HG02884 (cell line): ENCODE data around the gene ZNF280A.
"Not testable (repeated sequence)": the region's sequence is repeated elsewhere in the genome, so short reads cannot be mapped to it uniquely, and the experiment has no call there.

ENCODE experiments used
- ATAC-seq: cut with Tn5 transposase; IDR thresholded peaks from one replicate; pipeline ENCODE4 v1.9.1; 2021; ENCODE audit warnings: mild to moderate bottlenecking, moderate library complexity; ENCODE audit not compliant: unreplicated experiment

ZNF280A gene

GRCh38 chr22:22514431-22514830 lies 5.6 kb downstream of the ZNF280A start:
- ATAC-seq = not testable (repeated sequence)

GRCh38 chr22:22513619-22514018 lies 6.5 kb downstream of the ZNF280A start:
- no peak for ATAC-seq

GRCh38 chr22:22512951-22513350 lies 7.1 kb downstream of the ZNF280A start:
- no peak for ATAC-seq

- not testable (repeated sequence) for ATAC-seq
These were observed 9.2 kb downstream of the ZNF280A start for GRCh38 chr22:22510833-22511232.

- not testable (repeated sequence) for ATAC-seq
These were observed 10.2 kb downstream of the ZNF280A start for GRCh38 chr22:22509912-22510311.

- ATAC-seq = no peak
These were observed 11.5 kb downstream of the ZNF280A start, which contains the start of gene ZNF280B for GRCh38 chr22:22508274-22509176. TSS of gene ZNF280B (minus strand) at chr22:22508742. CDS start at chr22:22489398, 19,344 bp downstream.

- ATAC-seq = no peak
These were observed 12.3 kb downstream of the ZNF280A start for GRCh38 chr22:22507743-22508273.

- no peak for ATAC-seq
These were observed 13.3 kb downstream of the ZNF280A start for GRCh38 chr22:22506736-22507135.

- ATAC-seq = no peak
These were observed 21.8 kb downstream of the ZNF280A start for GRCh38 chr22:22498267-22498666.

- ATAC-seq = not testable (repeated sequence)
These were observed 28.5 kb downstream of the ZNF280A start for GRCh38 chr22:22491589-22491988.

- ATAC-seq = no peak
These were observed 31.3 kb downstream of the ZNF280A start for GRCh38 chr22:22488736-22489135.

GRCh38 chr22:22487869-22488597 lies 32.0 kb downstream of the ZNF280A start:
- ATAC-seq = no peak

GRCh38 chr22:22487059-22487458 lies 33.0 kb downstream of the ZNF280A start:
- ATAC-seq = no peak

- ATAC-seq = no peak
These were observed 33.8 kb downstream of the ZNF280A start for GRCh38 chr22:22486132-22486899.

- ATAC-seq = no peak
These were observed 34.5 kb downstream of the ZNF280A start for GRCh38 chr22:22485524-22485923.

- no peak for ATAC-seq
These were observed 36.0 kb downstream of the ZNF280A start for GRCh38 chr22:22484023-22484422.

- ATAC-seq = no peak
These were observed 39.1 kb downstream of the ZNF280A start for GRCh38 chr22:22480940-22481339.

GRCh38 chr22:22479999-22480532 lies 40.0 kb downstream of the ZNF280A start:
- no peak for ATAC-seq

- ATAC-seq = no peak
These were observed 41.0 kb downstream of the ZNF280A start for GRCh38 chr22:22479116-22479515.

- no peak for ATAC-seq
These were observed 41.6 kb downstream of the ZNF280A start for GRCh38 chr22:22478470-22478869.

- ATAC-seq = no peak
These were observed 45.3 kb downstream of the ZNF280A start for GRCh38 chr22:22474733-22475132.
